ENCODE results near the gene TNFRSF19.

Gene TNFRSF19

DNA sequence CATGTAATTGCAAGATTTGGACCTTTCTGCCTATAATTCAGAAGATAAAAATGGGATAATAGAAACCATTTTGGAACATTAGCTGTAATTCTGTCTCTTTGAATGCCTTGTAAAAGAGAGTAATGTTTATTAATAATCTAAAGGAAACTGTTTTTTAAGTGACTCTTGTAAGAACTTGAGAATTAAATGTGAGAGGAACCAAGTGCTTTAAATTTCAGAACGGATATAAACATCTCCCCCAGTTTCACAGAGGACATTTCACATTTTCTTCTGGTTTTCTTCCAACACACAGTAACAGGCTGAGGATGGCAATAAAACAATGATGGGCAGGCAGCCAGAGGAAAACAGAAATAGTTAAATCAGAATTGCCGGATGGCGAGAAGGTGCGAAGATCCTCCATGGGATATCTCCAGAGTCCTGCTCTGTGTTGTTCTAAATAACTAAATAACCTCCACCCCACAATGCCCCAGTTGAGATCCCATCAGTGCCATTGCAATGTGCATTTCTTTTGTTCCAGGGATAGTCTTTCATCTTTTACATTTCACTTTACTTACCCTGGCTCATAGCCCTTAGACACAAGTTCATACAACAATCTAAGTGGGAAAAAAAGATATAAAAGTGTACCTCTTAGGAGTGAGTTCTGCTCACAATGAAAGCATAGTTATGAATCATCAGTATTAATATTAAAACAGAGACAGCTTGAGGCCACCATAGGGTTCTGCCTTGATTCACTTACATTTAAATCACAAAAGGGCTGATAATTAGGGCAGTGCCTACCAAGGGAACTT is 73.3 kb downstream of the TNFRSF19 start:
- TF ChIP-seq, protein P1, sequence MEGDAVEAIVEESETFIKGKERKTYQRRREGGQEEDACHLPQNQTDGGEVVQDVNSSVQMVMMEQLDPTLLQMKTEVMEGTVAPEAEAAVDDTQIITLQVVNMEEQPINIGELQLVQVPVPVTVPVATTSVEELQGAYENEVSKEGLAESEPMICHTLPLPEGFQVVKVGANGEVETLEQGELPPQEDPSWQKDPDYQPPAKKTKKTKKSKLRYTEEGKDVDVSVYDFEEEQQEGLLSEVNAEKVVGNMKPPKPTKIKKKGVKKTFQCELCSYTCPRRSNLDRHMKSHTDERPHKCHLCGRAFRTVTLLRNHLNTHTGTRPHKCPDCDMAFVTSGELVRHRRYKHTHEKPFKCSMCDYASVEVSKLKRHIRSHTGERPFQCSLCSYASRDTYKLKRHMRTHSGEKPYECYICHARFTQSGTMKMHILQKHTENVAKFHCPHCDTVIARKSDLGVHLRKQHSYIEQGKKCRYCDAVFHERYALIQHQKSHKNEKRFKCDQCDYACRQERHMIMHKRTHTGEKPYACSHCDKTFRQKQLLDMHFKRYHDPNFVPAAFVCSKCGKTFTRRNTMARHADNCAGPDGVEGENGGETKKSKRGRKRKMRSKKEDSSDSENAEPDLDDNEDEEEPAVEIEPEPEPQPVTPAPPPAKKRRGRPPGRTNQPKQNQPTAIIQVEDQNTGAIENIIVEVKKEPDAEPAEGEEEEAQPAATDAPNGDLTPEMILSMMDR (IDR thresholded peaks at IDR 0.05; ENCODE audit: insufficient read depth, low read length, missing control alignments) = no peak
- ChIA-PET CTCF (interaction anchor here (0.5 to 0.7 kb wide), 3 partner anchors 11 to 64 kb away, joined by 3 to 4 read pairs (median 4); no protein-coding TSS in a partner anchor), POLR2A (interaction anchor here (1.4 kb wide), 1 partner anchor 30 kb away, joined by 4 read pairs; no protein-coding TSS in a partner anchor)
- DNase-seq (ENCODE audit: low read depth, low spot score) = no peak
- no peak overlapping the region for H3K4me3 ChIP-seq (ENCODE audit: low read depth, low read length)

DNA sequence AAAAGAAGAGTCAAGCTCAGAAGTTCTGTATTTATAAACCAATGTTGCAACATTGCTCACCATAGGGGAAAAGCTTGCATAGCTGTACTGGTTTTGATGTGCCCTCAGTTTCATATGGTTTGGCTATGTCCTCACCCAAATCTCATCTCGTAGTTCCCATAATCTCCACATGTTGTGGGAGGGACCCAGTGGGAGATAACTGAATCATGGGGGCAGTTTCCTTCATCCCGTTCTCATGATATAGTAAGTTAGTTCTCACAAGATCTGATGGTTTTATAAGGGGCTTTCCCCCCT is 73.9 kb downstream of the TNFRSF19 start:
- ChIA-PET POLR2A (interaction anchor here (1.4 kb wide), 1 partner anchor 29 kb away, joined by 4 read pairs; no protein-coding TSS in a partner anchor), CTCF (interaction anchor here (0.7 kb wide), 1 partner anchor 12 kb away, joined by 3 read pairs; no protein-coding TSS in a partner anchor)
- DNase-seq (ENCODE audit: low read depth, low spot score) = no peak
- no peak overlapping the region for H3K4me3 ChIP-seq (ENCODE audit: low read depth, low read length)
- TF ChIP-seq, protein P1 (IDR thresholded peaks at IDR 0.05; ENCODE audit: insufficient read depth, low read length, missing control alignments) = no peak

DNA sequence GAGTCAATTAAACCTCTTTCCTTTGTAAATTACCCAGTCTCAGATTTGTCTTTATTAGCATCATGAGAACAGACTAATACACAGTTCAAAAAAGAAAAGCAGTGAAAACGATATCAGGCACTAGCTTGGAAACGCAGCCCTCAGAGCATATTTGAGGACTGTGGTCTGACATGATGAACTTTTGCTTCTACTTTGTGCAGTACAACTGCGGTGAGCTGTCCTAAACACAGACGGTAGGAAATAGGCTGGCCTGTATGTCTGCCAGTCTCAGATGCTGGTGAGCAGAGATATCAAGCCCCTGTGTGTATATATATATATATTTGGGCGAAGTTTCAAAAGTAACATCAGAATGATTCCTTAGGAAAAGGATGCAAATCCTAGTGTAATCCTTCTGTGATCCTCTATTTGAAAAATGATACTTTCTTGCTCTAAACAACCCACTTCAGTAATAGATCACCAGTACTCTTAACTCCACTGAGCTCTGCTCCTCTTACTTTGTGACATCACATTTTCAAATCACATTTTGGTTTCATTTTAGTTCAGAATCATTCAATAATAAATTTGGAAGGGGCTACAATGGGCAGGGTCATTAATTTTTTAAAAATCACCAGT is 74.4 kb downstream of the TNFRSF19 start:
- no peak overlapping the region for H3K4me3 ChIP-seq (ENCODE audit: low read depth, low read length)
- TF ChIP-seq, protein P1 (IDR thresholded peaks at IDR 0.05; ENCODE audit: insufficient read depth, low read length, missing control alignments) = no peak
- POLR2A ChIA-PET = interaction anchor here (1.4 kb wide), 1 partner anchor 29 kb away, joined by 4 read pairs; no protein-coding TSS in a partner anchor
- CTCF ChIA-PET = interaction anchor here (0.7 to 1.1 kb wide), 2 partner anchors 13 to 15 kb away, joined by 3 read pairs; no protein-coding TSS in a partner anchor
- DNase-seq (ENCODE audit: low read depth, low spot score) = no peak

DNA sequence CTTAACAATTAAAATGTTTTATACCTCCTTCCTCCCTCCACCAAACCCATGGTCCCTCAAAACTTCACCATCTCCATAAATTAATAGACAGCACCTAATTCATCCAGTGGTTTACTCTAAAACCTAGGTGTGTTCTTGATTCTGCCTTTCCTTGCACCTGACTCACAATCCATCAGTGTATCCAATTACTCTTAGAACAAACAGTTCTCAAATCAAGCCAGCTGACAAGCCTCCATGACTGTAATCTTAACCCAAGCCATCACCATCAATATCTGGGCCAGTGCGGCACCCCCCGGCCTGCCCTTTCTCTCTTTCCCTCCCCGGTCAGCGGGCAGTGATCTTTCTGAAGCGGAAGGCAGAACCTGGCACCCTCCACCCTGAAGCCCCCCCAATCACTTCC is 75.6 kb downstream of the TNFRSF19 start:
- TF ChIP-seq, protein P1 (IDR thresholded peaks at IDR 0.05; ENCODE audit: insufficient read depth, low read length, missing control alignments) = no peak
- no peak overlapping the region for H3K4me3 ChIP-seq (ENCODE audit: low read depth, low read length)
- ChIA-PET CTCF (interaction anchor here (1.5 kb wide), 1 partner anchor 9 kb away, joined by 3 read pairs; no protein-coding TSS in a partner anchor), POLR2A (no interaction called here)
- DNase-seq (ENCODE audit: low read depth, low spot score) = no peak

DNA sequence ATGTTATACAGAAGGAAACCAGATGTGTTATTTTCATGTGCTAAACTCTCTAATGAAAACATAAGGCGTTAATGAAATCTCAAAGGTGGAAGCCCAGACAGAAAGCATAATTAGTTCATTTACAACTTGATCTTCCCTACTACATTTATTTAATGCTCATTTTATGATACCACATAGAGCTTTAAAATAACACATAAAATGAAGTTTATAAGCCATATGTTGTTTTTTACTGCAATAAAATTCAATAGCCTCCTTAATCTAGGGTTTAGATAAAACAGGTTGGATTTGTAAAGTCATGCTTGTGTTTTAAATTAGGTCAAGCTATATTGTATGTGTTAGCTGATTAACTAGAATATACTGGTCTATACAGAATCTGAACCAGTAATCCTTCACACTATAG is 81.2 kb downstream of the TNFRSF19 start:
- no peak overlapping the region for H3K4me3 ChIP-seq (ENCODE audit: low read depth, low read length)
- TF ChIP-seq, protein P1 (IDR thresholded peaks at IDR 0.05; ENCODE audit: insufficient read depth, low read length, missing control alignments) = no peak
- ChIA-PET CTCF (interaction anchor here (1.2 to 2.3 kb wide), 2 partner anchors 16 to 57 kb away, joined by 3 to 11 read pairs; no protein-coding TSS in a partner anchor), POLR2A (no interaction called here)
- no peak for DNase-seq (ENCODE audit: low read depth, low spot score)

DNA sequence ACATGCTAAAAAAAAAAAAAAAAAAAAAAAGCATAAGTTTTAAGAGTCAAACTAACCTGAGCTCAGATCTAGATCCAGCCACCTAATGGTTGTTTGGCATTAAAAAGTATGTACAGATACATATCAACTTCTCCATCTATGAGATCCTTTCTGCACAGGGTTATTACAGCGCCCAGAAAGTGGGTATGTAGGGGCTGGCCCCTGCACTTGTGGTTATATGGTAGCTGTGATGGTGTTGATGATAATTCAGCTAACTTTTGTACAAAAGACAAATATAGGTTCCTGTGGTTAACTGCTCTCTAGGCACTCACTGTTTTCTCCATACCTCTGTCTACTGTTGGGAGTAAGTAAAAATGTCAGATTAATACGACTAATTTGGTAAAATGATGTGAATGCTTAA is 81.7 kb downstream of the TNFRSF19 start:
- POLR2A ChIA-PET = no interaction called here
- CTCF ChIA-PET = interaction anchor here (1.2 to 2.3 kb wide), 2 partner anchors 17 to 56 kb away, joined by 3 to 11 read pairs; no protein-coding TSS in a partner anchor
- no peak overlapping the region for H3K4me3 ChIP-seq (ENCODE audit: low read depth, low read length)
- TF ChIP-seq, protein P1 (IDR thresholded peaks at IDR 0.05; ENCODE audit: insufficient read depth, low read length, missing control alignments) = no peak
- no peak for DNase-seq (ENCODE audit: low read depth, low spot score)

Measured in AG04449 (cell line).